AG09319 (cell line): Measurements from ENCODE around the gene MIOX.

Experiments used
- DNase-seq: peaks from one replicate; pipeline ENCODE4 v3.0.0-alpha.2; 2010; ENCODE audit warnings: low read depth; ENCODE audit errors: extremely low read depth
- CTCF ChIP-seq: IDR thresholded peaks from 2 replicates; pipeline ENCODE4 v1.5.1; 2011; ENCODE audit warnings: low read depth, mild to moderate bottlenecking, inconsistent platforms, low read length, moderate library complexity

MIOX gene

DNA sequence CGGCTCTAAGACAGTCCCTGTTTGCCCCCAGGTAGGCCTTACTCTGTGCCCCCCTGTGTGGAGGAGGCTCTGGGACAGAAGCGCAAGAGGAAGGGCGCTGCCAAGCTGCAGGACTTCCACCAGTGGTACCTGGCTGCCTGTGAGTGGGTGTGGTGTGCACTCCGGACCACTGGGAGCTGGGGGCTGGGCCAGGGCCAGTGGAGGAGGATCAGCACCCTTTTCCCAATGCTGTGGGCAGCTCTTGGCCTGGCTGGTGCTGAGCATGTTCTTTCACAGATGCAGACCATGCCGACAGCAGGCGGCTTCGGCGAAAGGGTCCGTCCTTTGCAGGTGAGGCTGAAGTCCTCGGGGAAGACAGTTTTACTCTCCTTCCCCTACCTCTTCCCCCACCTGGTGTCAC, 35.1 kb downstream of the MIOX start:
- DNase-seq, result no peak
- TF ChIP-seq CTCF, result no peak

DNA sequence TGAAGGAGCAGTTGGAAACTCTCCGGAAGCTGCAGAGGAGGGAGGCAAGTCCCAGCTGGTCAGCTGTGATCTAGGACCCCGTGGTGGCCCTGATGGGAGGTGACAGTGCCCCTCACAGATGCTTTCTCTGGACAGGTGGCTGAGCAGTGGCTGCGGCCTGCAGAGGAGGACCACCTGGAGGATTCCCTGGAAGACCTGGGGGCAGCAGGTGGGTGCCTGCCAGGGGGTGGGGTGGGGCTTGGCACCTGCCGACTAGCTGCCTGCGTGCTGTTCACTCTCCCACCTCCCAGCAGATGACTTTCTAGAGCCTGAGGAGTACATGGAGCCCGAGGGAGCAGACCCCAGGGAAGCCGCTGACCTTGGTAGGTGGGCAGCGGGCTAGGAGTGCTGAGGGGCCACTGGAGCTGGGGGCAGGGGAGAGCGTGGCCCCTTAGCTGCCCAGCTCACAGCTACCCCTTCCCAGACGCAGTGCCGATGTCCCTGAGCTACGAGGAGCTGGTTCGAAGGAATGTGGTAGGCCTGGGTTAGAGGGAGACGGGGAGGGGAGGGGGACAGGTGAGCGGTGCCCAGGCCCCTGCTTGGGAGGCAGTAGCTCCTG, 35.6 kb downstream of the MIOX start:
- no peak for DNase-seq
- no peak for TF ChIP-seq CTCF

- TF ChIP-seq CTCF, result no peak
- no peak for DNase-seq
Measured at GRCh38 chr22:50522806-50523438, 36.3 kb downstream of the MIOX start.

GRCh38 chr22:50523458-50523805, 36.8 kb downstream of the MIOX start:
- no peak for TF ChIP-seq CTCF
- no peak for DNase-seq

GRCh38 chr22:50523806-50524675, 37.4 kb downstream of the MIOX start:
- no peak for DNase-seq
- no peak for TF ChIP-seq CTCF

GRCh38 chr22:50524676-50525103, 38.0 kb downstream of the MIOX start:
- TF ChIP-seq CTCF, result no peak
- no peak for DNase-seq
